Trophoblast cell (in vitro differentiated cells and primary cell): ENCODE measurements around the gene PDGFD.

ENCODE experiments used
- DNase-seq, 2 donors: peaks; one replicate each; pipeline ENCODE4 v3.0.0-alpha.2; 2016
- H2AFZ ChIP-seq: 2 replicates; pipeline ENCODE4 v1.6.1; 2013; ENCODE audit warnings: low read length, moderate library complexity, mild to moderate bottlenecking; ENCODE audit not compliant: insufficient read depth, poor library complexity
- H2AK5ac ChIP-seq: 2 replicates; pipeline ENCODE4 v1.6.1; 2013; ENCODE audit warnings: mild to moderate bottlenecking, low read length
- H2BK120ac ChIP-seq: 2 replicates; pipeline ENCODE4 v1.6.1; 2013; ENCODE audit warnings: low read length, mild to moderate bottlenecking, moderate library complexity; ENCODE audit not compliant: insufficient read depth, poor library complexity
- H2BK12ac ChIP-seq: 2 replicates; pipeline ENCODE4 v1.6.1; 2013; ENCODE audit warnings: mild to moderate bottlenecking, low read length, moderate library complexity
- H2BK5ac ChIP-seq: 2 replicates; pipeline ENCODE4 v1.6.1; 2013; ENCODE audit warnings: low read length, low read depth, moderate library complexity, mild to moderate bottlenecking; ENCODE audit not compliant: poor library complexity
- H3K14ac ChIP-seq: 2 replicates; pipeline ENCODE4 v1.6.1; 2013; ENCODE audit warnings: mild to moderate bottlenecking, low read length
- H3K18ac ChIP-seq: 2 replicates; pipeline ENCODE4 v1.6.1; 2013; ENCODE audit warnings: mild to moderate bottlenecking, low read length
- H3K23ac ChIP-seq: 2 replicates; pipeline ENCODE4 v1.6.1; 2013; ENCODE audit warnings: low read length
- H3K27ac ChIP-seq: 2 replicates; pipeline ENCODE4 v1.5.1; 2013; ENCODE audit warnings: low read depth, mild to moderate bottlenecking, inconsistent platforms, low read length, moderate library complexity
- H3K27me3 ChIP-seq: 2 replicates; pipeline ENCODE4 v1.6.1; 2013; ENCODE audit warnings: inconsistent platforms, mild to moderate bottlenecking, low read length, moderate library complexity; ENCODE audit not compliant: insufficient read depth
- H3K36me3 ChIP-seq, 2 experiments: 1 replicate in 1 of 2; 2 replicates in 1 of 2; pipeline ENCODE4 v1.6.1; 2013; ENCODE audit warnings: low read length in 2 of 2, mild to moderate bottlenecking in 2 of 2, moderate library complexity in 1 of 2; ENCODE audit not compliant: insufficient read depth in 2 of 2, control insufficient read depth in 1 of 2
- H3K4ac ChIP-seq: 2 replicates; pipeline ENCODE4 v1.6.1; 2013; ENCODE audit warnings: low read depth, mild to moderate bottlenecking, low read length, moderate library complexity
- H3K4me1 ChIP-seq, 2 experiments: 1 replicate in 1 of 2; 2 replicates in 1 of 2; pipeline ENCODE4 v1.6.1; 2013; ENCODE audit warnings: low read length in 2 of 2, mild to moderate bottlenecking in 2 of 2, moderate library complexity in 1 of 2; ENCODE audit not compliant: insufficient read depth in 2 of 2, control insufficient read depth in 1 of 2
- H3K4me2 ChIP-seq: 2 replicates; pipeline ENCODE4 v1.6.1; 2013; ENCODE audit warnings: inconsistent platforms, mild to moderate bottlenecking, low read length, moderate library complexity
- H3K4me3 ChIP-seq: 2 replicates; pipeline ENCODE4 v1.5.1; 2013; ENCODE audit warnings: mild to moderate bottlenecking, low read depth, low read length, inconsistent platforms
- H3K79me1 ChIP-seq: one replicate; pipeline ENCODE4 v1.6.1; 2013; ENCODE audit warnings: low read length
- H3K79me2 ChIP-seq: 2 replicates; pipeline ENCODE4 v1.6.1; 2013; ENCODE audit warnings: low read length, mild to moderate bottlenecking; ENCODE audit not compliant: control insufficient read depth, insufficient read depth, poor library complexity
- H3K9ac ChIP-seq: 2 replicates; pipeline ENCODE4 v1.6.1; 2013; ENCODE audit warnings: mild to moderate bottlenecking, low read length
- H3K9me3 ChIP-seq: 2 replicates; pipeline ENCODE4 v1.6.1; 2013; ENCODE audit warnings: low read depth, mild to moderate bottlenecking, control low read depth, inconsistent platforms, low read length; ENCODE audit not compliant: insufficient read depth
- H4K12ac ChIP-seq: 2 replicates; pipeline ENCODE4 v1.6.1; 2013; ENCODE audit warnings: low read depth, mild to moderate bottlenecking, low read length, moderate library complexity
- H4K8ac ChIP-seq: 2 replicates; pipeline ENCODE4 v1.6.1; 2013; ENCODE audit warnings: low read depth, mild to moderate bottlenecking, low read length, moderate library complexity
- H4K91ac ChIP-seq: one replicate; pipeline ENCODE4 v1.6.1; 2013; ENCODE audit warnings: low read depth, mild to moderate bottlenecking, low read length, moderate library complexity
- WGBS: extraction: QIAGEN DNeasy Blood & Tissue Kit; methylation state at CpG from one replicate; pipeline ENCODE4 v1.1.7; 2013; ENCODE audit warnings: missing lambda C conversion rate; ENCODE audit not compliant: insufficient read length, insufficient coverage; ENCODE audit errors: extremely low coverage; 5-methylcytosine and 5-hydroxymethylcytosine counted together

The PDGFD gene

DNA sequence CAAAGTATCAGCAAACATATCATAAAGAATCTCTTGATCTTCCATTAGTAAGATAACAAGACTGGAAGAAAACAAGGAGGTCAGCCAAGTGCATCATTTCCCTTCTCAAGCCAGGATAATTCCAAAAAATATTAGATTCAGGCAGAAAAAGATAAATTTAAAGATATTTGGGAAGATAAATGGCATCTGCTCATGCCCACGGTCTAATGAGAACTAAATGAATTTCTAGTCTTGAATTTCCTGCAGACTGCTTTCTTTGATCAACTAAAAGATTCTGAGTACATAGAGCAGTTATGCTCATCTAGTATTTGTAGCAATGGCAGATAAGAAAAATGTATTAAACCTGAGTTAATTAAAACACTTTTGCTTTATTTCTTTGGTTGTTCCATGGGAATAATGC is 96.4 kb downstream of the PDGFD start:
- no peak overlapping the region for H2BK120ac ChIP-seq
- H3K4me3 ChIP-seq = no peak overlapping the region
- DNase-seq = no peak
- no peak overlapping the region for H3K27ac ChIP-seq
- H3K4ac ChIP-seq = no peak overlapping the region
- no peak overlapping the region for H3K18ac ChIP-seq
- no peaks in the 10 kb centered on the region for H3K79me1 ChIP-seq
- H4K8ac ChIP-seq = no peak overlapping the region
- no peaks in the 10 kb centered on the region for H3K36me3 ChIP-seq
- H3K9me3 ChIP-seq = no peaks in the 10 kb centered on the region
- no peak overlapping the region for H4K91ac ChIP-seq
- no peaks in the 10 kb centered on the region for H3K27me3 ChIP-seq
- no peak overlapping the region for H2AK5ac ChIP-seq
- H2BK5ac ChIP-seq = no peak overlapping the region
- H3K9ac ChIP-seq = no peak overlapping the region
- no peak overlapping the region for H2BK12ac ChIP-seq
- H3K4me2 ChIP-seq = no peak overlapping the region
- H4K12ac ChIP-seq = no peak overlapping the region
- no peak overlapping the region for H3K14ac ChIP-seq
- WGBS = no CpG with 5 or more reads among the region's 1 CpG
- no peak overlapping the region for H3K23ac ChIP-seq
- no peaks in the 10 kb centered on the region for H3K79me2 ChIP-seq
- no peak overlapping the region for H2AFZ ChIP-seq
- no peaks in the 10 kb centered on the region for H3K4me1 ChIP-seq

DNA sequence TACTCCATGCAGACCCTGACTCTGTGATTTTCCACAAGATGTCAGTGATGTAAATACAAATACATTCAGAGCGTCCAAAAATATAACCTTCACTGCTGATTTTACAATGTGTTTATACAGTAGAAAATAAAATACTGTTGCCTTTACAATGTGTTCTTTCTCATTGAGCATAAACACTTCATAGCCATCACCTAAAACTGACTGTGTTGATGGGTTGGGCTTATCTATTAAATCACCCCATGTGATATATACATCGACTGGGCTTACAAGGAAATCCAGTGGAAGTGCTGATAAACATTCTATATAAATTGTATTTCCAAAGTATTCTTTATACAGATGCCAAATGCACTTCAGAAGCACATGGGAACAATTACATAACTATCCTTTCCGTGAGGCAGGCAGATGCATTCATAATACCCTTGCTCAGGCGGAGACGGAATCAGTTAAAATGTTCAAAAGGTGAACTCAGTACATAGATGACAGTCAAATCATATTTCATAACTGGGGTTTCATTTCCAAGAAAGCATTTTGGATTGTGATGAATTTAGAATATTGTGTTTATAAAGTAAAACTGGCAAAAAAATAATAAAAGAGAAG is 99.8 kb downstream of the PDGFD start:
- Histone ChIP-seq H3K9ac (no peak overlapping the region), H2BK120ac (no peak overlapping the region), H3K79me1 (no peaks in the 10 kb centered on the region), H3K27ac (no peak overlapping the region), H2BK5ac (no peak overlapping the region), H3K4me1 (no peaks in the 10 kb centered on the region), H3K14ac (no peak overlapping the region), H3K9me3 (no peaks in the 10 kb centered on the region), H4K91ac (no peak overlapping the region), H3K36me3 (no peaks in the 10 kb centered on the region), H3K4me2 (no peak overlapping the region), H2BK12ac (no peak overlapping the region), H3K4me3 (no peak overlapping the region), H4K8ac (no peak overlapping the region), H2AK5ac (no peak overlapping the region), H3K27me3 (no peaks in the 10 kb centered on the region), H4K12ac (no peak overlapping the region), H3K18ac (no peak overlapping the region), H3K23ac (no peak overlapping the region), H2AFZ (no peak overlapping the region), H3K4ac (no peak overlapping the region), H3K79me2 (no peaks in the 10 kb centered on the region)
- no CpG with 5 or more reads among the region's 5 CpGs for WGBS
- no peak for DNase-seq

DNA sequence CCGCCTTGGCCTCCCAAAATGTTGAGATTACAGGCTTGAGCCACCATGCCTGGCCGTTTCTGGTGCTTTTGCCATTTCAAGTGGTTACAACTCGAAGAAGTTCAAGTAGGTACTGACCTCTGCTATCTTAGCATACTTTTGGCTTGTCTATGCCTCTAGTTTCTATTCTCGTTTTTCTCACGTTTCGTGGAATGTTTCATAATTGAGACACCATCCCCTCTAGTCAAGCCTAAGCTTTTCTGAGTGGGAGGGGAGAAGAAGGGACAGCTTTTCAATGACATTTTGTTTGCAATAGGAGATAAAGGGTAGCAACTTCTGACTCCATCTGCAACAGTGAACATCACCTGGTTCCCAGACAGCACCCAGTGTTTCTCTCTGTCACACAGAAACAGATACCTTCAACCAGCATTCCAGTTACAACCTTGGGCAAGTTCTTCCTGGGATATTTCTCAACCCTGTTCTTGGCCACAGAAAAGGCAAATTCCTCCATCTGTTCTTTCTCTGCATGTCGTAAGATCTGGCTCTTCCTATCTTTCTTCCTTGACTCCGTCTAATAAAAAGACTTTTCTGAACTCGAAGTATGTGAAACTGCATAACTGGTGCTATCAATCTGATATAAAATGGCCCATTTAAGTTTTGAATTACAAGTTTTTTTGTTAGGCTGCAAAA is 102.0 kb downstream of the PDGFD start:
- Histone ChIP-seq H3K9me3 (no peaks in the 10 kb centered on the region), H3K36me3 (no peaks in the 10 kb centered on the region), H3K79me2 (no peaks in the 10 kb centered on the region), H3K14ac (no peak overlapping the region), H2BK12ac (no peak overlapping the region), H3K79me1 (no peaks in the 10 kb centered on the region), H3K4me3 (no peak overlapping the region), H3K9ac (no peak overlapping the region), H2BK120ac (no peak overlapping the region), H3K27me3 (no peaks in the 10 kb centered on the region), H3K18ac (no peak overlapping the region), H3K27ac (no peak overlapping the region), H3K4ac (no peak overlapping the region), H4K8ac (no peak overlapping the region), H4K12ac (no peak overlapping the region), H2AK5ac (no peak overlapping the region), H2AFZ (no peak overlapping the region), H4K91ac (no peak overlapping the region), H3K23ac (no peak overlapping the region), H3K4me2 (no peak overlapping the region), H3K4me1 (no peaks in the 10 kb centered on the region), H2BK5ac (no peak overlapping the region)
- peak; percentile 3 to 48 for DNase-seq
- no CpG with 5 or more reads among the region's 9 CpGs for WGBS

DNA sequence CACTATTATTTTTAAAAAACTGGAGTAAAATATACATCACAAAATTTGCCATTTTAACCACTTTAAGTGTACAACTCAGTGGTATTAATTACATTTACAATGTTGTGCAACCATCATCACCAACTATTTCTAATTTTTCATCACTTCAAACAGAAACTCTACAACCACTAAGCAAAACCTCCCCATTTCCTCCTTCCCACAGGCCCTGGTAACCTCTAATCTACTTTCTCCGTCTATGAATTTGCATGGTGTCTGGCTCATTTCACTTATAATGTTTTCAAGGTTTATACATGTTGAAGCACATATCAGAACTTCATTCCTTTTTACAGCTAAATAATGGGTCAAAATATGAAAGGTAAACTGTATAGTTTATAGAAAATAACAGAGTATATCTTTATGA is 103.1 kb downstream of the PDGFD start:
- no peak overlapping the region for H2AFZ ChIP-seq
- no peak overlapping the region for H2BK12ac ChIP-seq
- no peak overlapping the region for H2BK5ac ChIP-seq
- H3K23ac ChIP-seq = no peak overlapping the region
- H3K79me2 ChIP-seq = no peaks in the 10 kb centered on the region
- no peak overlapping the region for H2AK5ac ChIP-seq
- H3K27ac ChIP-seq = no peak overlapping the region
- no peaks in the 10 kb centered on the region for H3K9me3 ChIP-seq
- no peak overlapping the region for H2BK120ac ChIP-seq
- no peak overlapping the region for H3K9ac ChIP-seq
- no peaks in the 10 kb centered on the region for H3K36me3 ChIP-seq
- H3K4ac ChIP-seq = no peak overlapping the region
- no peak overlapping the region for H3K14ac ChIP-seq
- no peak overlapping the region for H4K91ac ChIP-seq
- no peaks in the 10 kb centered on the region for H3K4me1 ChIP-seq
- H3K79me1 ChIP-seq = no peaks in the 10 kb centered on the region
- H3K4me2 ChIP-seq = no peak overlapping the region
- no peak overlapping the region for H4K12ac ChIP-seq
- H3K4me3 ChIP-seq = no peak overlapping the region
- H3K18ac ChIP-seq = no peak overlapping the region
- no CpG with 5 or more reads among the region's 1 CpG for WGBS
- DNase-seq = no peak
- no peak overlapping the region for H4K8ac ChIP-seq
- no peaks in the 10 kb centered on the region for H3K27me3 ChIP-seq
